MM.1S (cell line): Measurements from ENCODE around the gene GAS2L1.

Experiments
- DNase-seq: peaks from one replicate; pipeline ENCODE4 v3.0.0-alpha.2; 2015
- H2AFZ ChIP-seq: fragments of 300-600 bp; sonication (generic); 2 replicates; pipeline ENCODE4 v1.6.0; 2016; ENCODE audit warnings: antibody characterized with exemption, low read length
- H3F3A ChIP-seq: fragments of 300-600 bp; sonication (generic); 2 replicates; pipeline ENCODE4 v1.6.1; 2016; ENCODE audit warnings: mild to moderate bottlenecking, antibody characterized with exemption, low read length, moderate library complexity, mixed read lengths; ENCODE audit not compliant: insufficient read depth
- H3K27ac ChIP-seq: fragments of 300-600 bp; sonication (generic); 2 replicates; pipeline ENCODE4 v1.5.1; 2016; ENCODE audit warnings: mild to moderate bottlenecking, low read length
- H3K27me3 ChIP-seq: fragments of 300-600 bp; sonication (generic); replicated peaks from 2 replicates; pipeline ENCODE4 v1.6.0; 2016; ENCODE audit warnings: low read length; ENCODE audit not compliant: insufficient read depth
- H3K36me3 ChIP-seq: fragments of 300-600 bp; sonication (generic); replicated peaks from 2 replicates; pipeline ENCODE4 v1.6.1; 2016; ENCODE audit warnings: mild to moderate bottlenecking, low read length, mixed read lengths; ENCODE audit not compliant: insufficient read depth
- H3K4me1 ChIP-seq: fragments of 300-600 bp; sonication (generic); 2 replicates; pipeline ENCODE4 v1.6.1; 2016; ENCODE audit warnings: low read length, mixed read lengths
- H3K4me2 ChIP-seq: fragments of 300-600 bp; sonication (generic); 2 replicates; pipeline ENCODE4 v1.6.0; 2016; ENCODE audit warnings: low read depth, low read length
- H3K4me3 ChIP-seq: fragments of 300-600 bp; sonication (generic); 2 replicates; pipeline ENCODE4 v1.5.1; 2016; ENCODE audit warnings: low read length, mixed read lengths
- H3K79me2 ChIP-seq: fragments of 300-600 bp; sonication (generic); 2 replicates; pipeline ENCODE4 v1.6.1; 2016; ENCODE audit warnings: mixed run types, low read length, mixed read lengths
- H3K9ac ChIP-seq: fragments of 300-600 bp; sonication (generic); 2 replicates; pipeline ENCODE4 v1.6.1; 2016; ENCODE audit warnings: low read length, mixed read lengths
- H3K9me2 ChIP-seq: fragments of 300-600 bp; sonication (generic); replicated peaks from 2 replicates; pipeline ENCODE4 v1.6.1; 2016; ENCODE audit warnings: mild to moderate bottlenecking, low read length, mixed read lengths; ENCODE audit not compliant: insufficient read depth
- H3K9me3 ChIP-seq: fragments of 300-600 bp; sonication (generic); replicated peaks from 2 replicates; pipeline ENCODE4 v1.6.1; 2016; ENCODE audit warnings: mild to moderate bottlenecking, low read length, mixed read lengths; ENCODE audit not compliant: insufficient read depth
- H4K20me1 ChIP-seq: fragments of 300-600 bp; sonication (generic); 2 replicates; pipeline ENCODE4 v1.6.1; 2016; ENCODE audit warnings: mild to moderate bottlenecking, low read length, moderate library complexity, mixed read lengths; ENCODE audit not compliant: insufficient read depth
- EZH2 ChIP-seq: fragments of 300-600 bp; sonication (generic); optimal IDR thresholded peaks from 2 replicates; pipeline ENCODE3; 2017; ENCODE audit warnings: low read depth, mild to moderate bottlenecking, antibody characterized with exemption, low read length, mixed read lengths
- EZH2phosphoT487 ChIP-seq: fragments of 300-600 bp; sonication (generic); IDR thresholded peaks from 2 replicates; pipeline ENCODE4 v1.6.1; 2018; ENCODE audit warnings: antibody characterized with exemption, low read length
- TF ChIP-seq, protein P1 (sequence below): fragments of 300-600 bp; sonication (generic); IDR thresholded peaks from 2 replicates; pipeline ENCODE4 v1.5.1; 2016; ENCODE audit warnings: antibody characterized with exemption, low read length, mixed read lengths

Gene GAS2L1

DNA sequence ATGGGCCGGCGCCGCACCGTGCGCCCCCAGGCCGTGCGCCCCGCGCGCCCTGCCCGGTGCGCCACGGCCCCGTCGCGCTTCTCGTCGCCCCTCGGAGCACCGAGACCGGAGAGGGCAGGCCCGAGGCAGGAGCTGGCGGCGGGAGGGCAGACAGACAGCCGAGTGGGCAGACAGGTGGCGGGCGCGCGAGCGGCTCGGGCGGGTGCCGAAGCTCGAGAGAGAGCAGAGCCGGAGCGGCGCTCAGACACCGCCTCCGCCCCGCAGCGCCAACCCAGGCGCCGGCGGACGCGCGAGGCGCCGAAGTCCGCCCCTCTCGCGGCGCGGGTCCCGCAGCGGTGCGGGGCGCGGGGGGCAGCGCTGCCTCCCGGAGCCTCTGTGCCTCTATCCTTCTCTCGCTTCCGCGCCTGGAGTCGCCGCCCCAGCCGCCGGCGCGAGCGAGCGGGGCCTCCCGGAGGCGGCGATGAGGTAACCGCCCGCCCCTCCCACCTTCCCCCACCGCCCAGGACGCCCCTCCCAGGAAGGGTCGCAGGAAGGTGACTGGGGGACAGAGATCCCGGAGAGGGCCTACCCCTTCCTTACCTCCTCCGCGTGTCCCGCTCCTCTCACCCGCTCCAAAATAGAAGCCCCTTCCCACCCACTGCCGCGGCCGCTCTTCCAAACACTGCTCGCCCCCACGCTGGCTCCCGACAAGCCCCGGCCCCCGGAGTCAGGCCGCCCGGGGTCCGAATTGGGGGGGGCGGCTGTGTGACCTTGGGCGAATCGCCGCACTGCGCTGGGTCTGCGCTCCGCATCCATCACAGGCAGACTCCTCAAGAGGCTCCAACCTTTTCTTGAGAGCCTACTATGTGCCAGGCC is 9.1 kb downstream of the GAS2L1 start, which contains the start of gene RASL10A:
RASL10A (minus strand) TSS at position 412 of the 855 bp plus-strand sequence. CDS start 451 bp downstream, outside the sequence.
- H3K4me3 ChIP-seq: no peak within 1 kb of the TSS
- no peak within 1 kb of the TSS for H2AFZ ChIP-seq
- H3K79me2 ChIP-seq: no peaks in the 10 kb centered on the region
- no peak within 1 kb of the TSS for H3K27ac ChIP-seq
- H3K4me1 ChIP-seq: no peaks in the 10 kb centered on the region
- H3K9ac ChIP-seq: no peak within 1 kb of the TSS
- H3K36me3 ChIP-seq: no peaks in the 10 kb centered on the region
- DNase-seq: no peak
- no peaks in the 10 kb centered on the region for H3K9me2 ChIP-seq
- no peaks in the 10 kb centered on the region for H3K9me3 ChIP-seq
- H3K27me3 ChIP-seq: peaks cover 51% of the 10 kb centered on the region
- no peaks in the 10 kb centered on the region for H4K20me1 ChIP-seq
- H3F3A ChIP-seq: no peaks in the 10 kb centered on the region
- no peak within 1 kb of the TSS for H3K4me2 ChIP-seq
- TF ChIP-seq, protein P1, sequence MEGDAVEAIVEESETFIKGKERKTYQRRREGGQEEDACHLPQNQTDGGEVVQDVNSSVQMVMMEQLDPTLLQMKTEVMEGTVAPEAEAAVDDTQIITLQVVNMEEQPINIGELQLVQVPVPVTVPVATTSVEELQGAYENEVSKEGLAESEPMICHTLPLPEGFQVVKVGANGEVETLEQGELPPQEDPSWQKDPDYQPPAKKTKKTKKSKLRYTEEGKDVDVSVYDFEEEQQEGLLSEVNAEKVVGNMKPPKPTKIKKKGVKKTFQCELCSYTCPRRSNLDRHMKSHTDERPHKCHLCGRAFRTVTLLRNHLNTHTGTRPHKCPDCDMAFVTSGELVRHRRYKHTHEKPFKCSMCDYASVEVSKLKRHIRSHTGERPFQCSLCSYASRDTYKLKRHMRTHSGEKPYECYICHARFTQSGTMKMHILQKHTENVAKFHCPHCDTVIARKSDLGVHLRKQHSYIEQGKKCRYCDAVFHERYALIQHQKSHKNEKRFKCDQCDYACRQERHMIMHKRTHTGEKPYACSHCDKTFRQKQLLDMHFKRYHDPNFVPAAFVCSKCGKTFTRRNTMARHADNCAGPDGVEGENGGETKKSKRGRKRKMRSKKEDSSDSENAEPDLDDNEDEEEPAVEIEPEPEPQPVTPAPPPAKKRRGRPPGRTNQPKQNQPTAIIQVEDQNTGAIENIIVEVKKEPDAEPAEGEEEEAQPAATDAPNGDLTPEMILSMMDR: no peak
- TF ChIP-seq EZH2phosphoT487 (no peak), EZH2 (no peak)

DNA sequence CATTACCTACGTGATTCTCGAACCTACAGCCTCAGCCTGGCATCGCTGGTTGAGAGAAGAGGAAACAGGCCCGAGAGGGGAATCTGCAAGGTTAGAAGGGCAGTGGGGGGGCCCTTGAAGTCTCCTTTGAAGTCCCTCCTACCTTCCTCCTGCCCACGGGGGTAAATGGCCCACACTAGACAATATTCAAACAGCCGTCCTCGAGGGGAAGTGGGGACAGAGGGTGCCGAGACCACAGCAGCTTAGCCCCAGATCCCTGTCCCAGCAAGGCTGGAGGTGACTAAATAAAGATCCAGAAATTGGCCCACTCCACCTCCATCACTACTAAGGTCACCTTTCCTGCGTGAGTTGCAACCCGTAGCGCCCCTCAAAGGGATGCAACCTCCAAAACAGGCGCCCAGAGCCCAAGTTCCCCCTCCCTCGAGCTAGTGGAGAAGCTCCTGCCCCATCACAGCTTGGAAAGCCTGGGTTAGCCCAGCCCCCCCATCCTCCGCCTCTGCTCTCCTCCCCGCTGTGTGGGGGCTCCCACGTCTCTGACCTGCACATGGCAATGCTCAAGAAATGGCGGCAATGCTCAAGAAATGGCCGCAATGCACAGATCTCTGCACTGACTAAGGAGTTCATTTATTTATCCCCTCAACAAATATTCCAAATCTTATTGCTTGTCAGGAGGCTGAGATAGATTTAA is 9.8 kb downstream of the GAS2L1 start:
- no peak for DNase-seq
- Histone ChIP-seq H3K4me3 (no peak overlapping the region), H3K9me3 (no peaks in the 10 kb centered on the region), H3K27ac (no peak overlapping the region), H3K79me2 (no peaks in the 10 kb centered on the region), H4K20me1 (no peaks in the 10 kb centered on the region), H3K36me3 (no peaks in the 10 kb centered on the region), H3F3A (no peaks in the 10 kb centered on the region), H3K4me1 (no peaks in the 10 kb centered on the region), H3K9me2 (no peaks in the 10 kb centered on the region), H3K27me3 (peaks cover 51% of the 10 kb centered on the region), H3K4me2 (no peak overlapping the region), H2AFZ (no peak overlapping the region), H3K9ac (no peak overlapping the region)
- no peak for TF ChIP-seq EZH2phosphoT487

DNA sequence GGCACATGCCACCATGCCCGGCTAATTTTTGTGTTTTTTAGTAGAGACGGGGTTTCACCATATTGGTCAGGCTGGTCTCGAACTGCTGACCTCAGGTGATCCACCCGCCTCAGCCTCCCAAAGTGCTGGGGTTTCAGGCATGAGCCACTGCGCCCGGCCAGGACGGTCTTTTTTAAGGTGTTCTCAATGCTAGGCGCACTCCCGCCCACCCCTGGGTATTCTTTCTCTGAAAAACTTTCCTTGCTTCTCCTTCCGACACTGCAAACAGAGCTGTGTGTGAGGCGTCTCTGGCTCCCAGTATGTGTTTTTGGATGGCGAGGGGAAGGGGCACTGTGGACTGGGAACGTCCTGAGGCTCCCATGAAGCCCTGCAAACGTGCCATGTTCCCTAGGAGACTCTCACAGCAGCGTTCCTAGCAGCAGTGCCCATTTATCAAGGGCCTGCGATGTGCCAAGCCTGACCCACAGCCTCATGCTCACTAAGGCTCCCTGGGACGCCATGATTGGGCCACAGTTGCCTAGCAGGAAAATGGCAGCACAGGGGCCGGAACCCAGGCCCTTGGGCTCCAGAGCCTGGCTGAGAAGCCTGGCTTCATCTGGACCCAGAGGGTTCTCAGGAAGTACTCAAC is 11.5 kb downstream of the GAS2L1 start:
- no peak overlapping the region for H3K4me2 ChIP-seq
- no peak overlapping the region for H2AFZ ChIP-seq
- TF ChIP-seq EZH2phosphoT487: no peak
- TF ChIP-seq, protein P1: no peak
- no peak for TF ChIP-seq EZH2
- no peaks in the 10 kb centered on the region for H3K9me3 ChIP-seq
- H3K27ac ChIP-seq: no peak overlapping the region
- peaks cover 34% of the 10 kb centered on the region for H3K27me3 ChIP-seq
- no peaks in the 10 kb centered on the region for H3K4me1 ChIP-seq
- no peak for DNase-seq
- H4K20me1 ChIP-seq: no peaks in the 10 kb centered on the region
- no peaks in the 10 kb centered on the region for H3K36me3 ChIP-seq
- H3K79me2 ChIP-seq: no peaks in the 10 kb centered on the region
- H3K9me2 ChIP-seq: no peaks in the 10 kb centered on the region
- no peaks in the 10 kb centered on the region for H3F3A ChIP-seq
- H3K9ac ChIP-seq: no peak overlapping the region
- H3K4me3 ChIP-seq: no peak overlapping the region
